Vagina (tissue), 2 donors: ENCODE measurements around the gene FUS. TPM values are rescaled to one million over a fixed set of nuclear protein-coding genes. Genes with fewer than 3 reads are reported as not detected.
A peak's percentile ranks its signal among the peaks of the same experiment; 100 is the strongest.

ENCODE experiments used
- DNase-seq, 2 donors: peaks; one replicate each; pipeline ENCODE4 v3.0.0-alpha.2; 2017; ENCODE audit errors: extremely low spot score in 2 of 2
- H3K27ac ChIP-seq: fragments of 200-600 bp; sonication (generic); one replicate; pipeline ENCODE4 v1.5.1; 2019
- H3K27me3 ChIP-seq: fragments of 200-600 bp; sonication (generic); one replicate; pipeline ENCODE4 v1.5.1; 2019
- H3K36me3 ChIP-seq, 2 donors: fragments of 200-600 bp; sonication (generic); one replicate each; pipeline ENCODE4 v1.5.1; 2017 to 2019
- H3K4me1 ChIP-seq: fragments of 200-600 bp; sonication (generic); one replicate; pipeline ENCODE4 v1.5.1; 2019
- H3K4me3 ChIP-seq, 2 donors: fragments of 200-600 bp; sonication (generic); 1 replicate in 1 of 2; 2 replicates in 1 of 2; pipeline ENCODE4 v1.5.1; 2016 to 2019
- H3K9me3 ChIP-seq: fragments of 200-600 bp; sonication (generic); one replicate; pipeline ENCODE4 v1.5.1; 2019
- CTCF ChIP-seq, 3 experiments: fragments of 450-650 bp in 2 of 3; fragments of 200-600 bp in 1 of 3; sonication (generic) in 1 of 3; IDR thresholded peaks; one replicate each; pipeline ENCODE4 v1.5.1; 2017 to 2019; ENCODE audit warnings: antibody characterized with exemption in 3 of 3, mild to moderate bottlenecking in 2 of 3, moderate library complexity in 2 of 3
- POLR2A ChIP-seq, 2 donors: fragments of 450-650 bp; IDR thresholded peaks; one replicate each; pipeline ENCODE4 v1.6.1; 2017; ENCODE audit warnings: antibody characterized with exemption in 2 of 2, mild to moderate bottlenecking in 2 of 2, moderate library complexity in 2 of 2
- POLR2AphosphoS5 ChIP-seq, 2 donors: sonication (generic); formaldehyde crosslinking; IDR thresholded peaks; one replicate each; pipeline ENCODE4 v1.9.0; 2017; ENCODE audit warnings: antibody characterized with exemption in 2 of 2, mild to moderate bottlenecking in 2 of 2, low read depth in 1 of 2; ENCODE audit not compliant: insufficient read depth in 1 of 2
- intact Hi-C: fragments of 100-400 bp; cut with DNase I; formaldehyde crosslinking; loops from one replicate; pipeline ENCODE4 v1.15.1; 2023
- total RNA-seq: library from RNA; depleted of rRNA; stranded (reverse); fragments of >200 nt; gene quantifications from one replicate; pipeline ENCODE4 v1.2.3, GENCODE V29; 2016

FUS gene
- total RNA-seq = 74.2 TPM

- H3K9me3 ChIP-seq = no peaks in the 10 kb centered on the region
- H3K27ac ChIP-seq = peak within 1 kb of the TSS; percentile 100
- intact Hi-C loops = loop anchor here (2.0 to 10.0 kb wide), 2 partner anchors 37 to 265 kb away; partner anchors contain the start of gene ZNF843
- H3K36me3 ChIP-seq = peaks cover 0 to 27% of the 10 kb centered on the region in 2 donors
- no peaks in the 10 kb centered on the region for H3K27me3 ChIP-seq
- TF ChIP-seq POLR2A (IDR thresholded peaks at IDR 0.05) (peak in 1 of 2 donors; percentile 98), CTCF (IDR thresholded peaks at IDR 0.05) (peak in 1 of 3 experiments; percentile 19), POLR2AphosphoS5 (IDR thresholded peaks at IDR 0.05; ENCODE audit: insufficient read depth in 1 of 2, low read depth in 1 of 2) (peak; percentile 91 to 100)
- peak; percentile 94 to 97 for DNase-seq
- H3K4me1 ChIP-seq = peaks cover 44% of the 10 kb centered on the region
- H3K4me3 ChIP-seq = peak within 1 kb of the TSS; percentile 73 to 99
Measured at GRCh38 chr16:31179747-31180459, at the start of gene FUS. TSS of gene FUS (plus strand) at chr16:31180139. CDS start at chr16:31180215, 76 bp downstream.

GRCh38 chr16:31130336-31130891, 49.5 kb upstream of the FUS start:
- no peak overlapping the region for H3K4me3 ChIP-seq
- H3K9me3 ChIP-seq = no peaks in the 10 kb centered on the region
- no peak for TF ChIP-seq POLR2AphosphoS5 (IDR thresholded peaks at IDR 0.05; ENCODE audit: insufficient read depth in 1 of 2, low read depth in 1 of 2)
- TF ChIP-seq POLR2A (IDR thresholded peaks at IDR 0.05) = no peak
- TF ChIP-seq CTCF (IDR thresholded peaks at IDR 0.05) = no peak
- DNase-seq = no peak
- peaks cover 0 to 37% of the 10 kb centered on the region in 2 donors for H3K36me3 ChIP-seq
- H3K27me3 ChIP-seq = no peaks in the 10 kb centered on the region
- intact Hi-C loops = no loop called here
- H3K4me1 ChIP-seq = peaks cover 40% of the 10 kb centered on the region
- peak overlapping the region; percentile 72 for H3K27ac ChIP-seq

DNA sequence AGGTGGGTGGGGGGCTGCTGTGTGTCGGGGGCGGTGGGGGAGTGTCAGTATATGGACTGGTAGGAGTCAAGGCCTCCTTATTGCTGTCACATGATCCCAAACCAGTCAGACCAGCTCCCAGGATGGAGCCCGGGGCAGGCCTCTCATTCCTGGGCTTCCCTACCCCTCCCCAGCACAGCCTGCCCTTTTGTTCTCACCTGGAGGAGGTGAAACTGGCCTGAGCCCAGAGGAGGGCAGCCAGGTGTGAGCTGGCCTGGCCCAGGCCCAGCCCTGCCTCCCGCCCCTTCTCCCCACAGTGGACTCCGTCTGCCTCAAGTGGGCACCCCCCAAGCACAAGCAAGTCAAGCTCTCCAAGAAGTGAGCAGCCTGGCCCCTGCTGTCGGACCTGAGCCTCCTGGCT, 49.0 kb upstream of the FUS start:
- intact Hi-C loops = no loop called here
- DNase-seq = no peak
- TF ChIP-seq POLR2A (IDR thresholded peaks at IDR 0.05) (no peak), POLR2AphosphoS5 (IDR thresholded peaks at IDR 0.05; ENCODE audit: insufficient read depth in 1 of 2, low read depth in 1 of 2) (peak in 1 of 2 donors; percentile 39), CTCF (IDR thresholded peaks at IDR 0.05) (no peak)
- Histone ChIP-seq H3K27ac (peak overlapping the region; percentile 72), H3K4me1 (peaks cover 43% of the 10 kb centered on the region), H3K36me3 (peaks cover 0 to 37% of the 10 kb centered on the region in 2 donors), H3K9me3 (no peaks in the 10 kb centered on the region), H3K27me3 (no peaks in the 10 kb centered on the region), H3K4me3 (no peak overlapping the region)

DNA sequence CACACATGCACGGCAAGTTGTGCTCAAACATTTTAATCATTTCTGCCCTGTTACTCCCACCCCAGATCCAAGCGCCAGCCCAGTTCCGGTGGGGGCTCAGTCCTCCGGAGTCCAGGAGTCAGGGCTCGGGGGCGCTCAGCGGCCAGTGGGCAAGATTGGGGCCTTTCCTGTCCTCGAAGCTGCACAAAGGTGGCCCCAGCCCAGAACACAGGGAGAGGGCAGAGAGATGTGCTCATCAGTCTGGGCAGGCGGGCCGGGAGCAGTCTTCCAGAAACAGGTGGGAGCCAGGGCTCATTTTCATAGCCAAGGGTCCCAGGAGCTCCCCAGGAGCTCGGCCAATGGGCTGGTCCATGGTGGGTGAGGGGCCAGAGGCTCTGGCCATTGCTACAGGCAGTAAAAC, 48.5 kb upstream of the FUS start:
- H3K4me3 ChIP-seq = no peak overlapping the region
- H3K4me1 ChIP-seq = peaks cover 45% of the 10 kb centered on the region
- TF ChIP-seq CTCF (IDR thresholded peaks at IDR 0.05) (no peak), POLR2AphosphoS5 (IDR thresholded peaks at IDR 0.05; ENCODE audit: insufficient read depth in 1 of 2, low read depth in 1 of 2) (peak in 1 of 2 donors; percentile 1), POLR2A (IDR thresholded peaks at IDR 0.05) (no peak)
- no peaks in the 10 kb centered on the region for H3K9me3 ChIP-seq
- H3K27me3 ChIP-seq = no peaks in the 10 kb centered on the region
- H3K36me3 ChIP-seq = peaks cover 0 to 37% of the 10 kb centered on the region in 2 donors
- DNase-seq = no peak
- H3K27ac ChIP-seq = peak overlapping the region; percentile 72
- intact Hi-C loops = no loop called here

- intact Hi-C loops = no loop called here
- no peak overlapping the region for H3K4me3 ChIP-seq
- H3K9me3 ChIP-seq = no peaks in the 10 kb centered on the region
- peaks cover 0 to 37% of the 10 kb centered on the region in 2 donors for H3K36me3 ChIP-seq
- no peak for TF ChIP-seq CTCF (IDR thresholded peaks at IDR 0.05)
- TF ChIP-seq POLR2A (IDR thresholded peaks at IDR 0.05) = no peak
- TF ChIP-seq POLR2AphosphoS5 (IDR thresholded peaks at IDR 0.05; ENCODE audit: insufficient read depth in 1 of 2, low read depth in 1 of 2) = no peak
- no peaks in the 10 kb centered on the region for H3K27me3 ChIP-seq
- H3K27ac ChIP-seq = peak overlapping the region; percentile 72
- peaks cover 45% of the 10 kb centered on the region for H3K4me1 ChIP-seq
- DNase-seq = no peak
Measured at GRCh38 chr16:31131841-31132271, 48.1 kb upstream of the FUS start.
